Kidney epithelial cell (primary cell): ENCODE results near the gene COLEC12. TPM values are rescaled to one million over a fixed set of nuclear protein-coding genes. Genes with fewer than 3 reads are reported as not detected.

Experiments
- DNase-seq: peaks from one replicate; pipeline ENCODE4 v3.0.0-alpha.2; 2010; ENCODE audit warnings: low read depth
- H3K27me3 ChIP-seq: 2 replicates; pipeline ENCODE4 v1.6.0; 2011; ENCODE audit warnings: low read length; ENCODE audit not compliant: control insufficient read depth, insufficient read depth
- H3K36me3 ChIP-seq: 2 replicates; pipeline ENCODE4 v1.5.1; 2011; ENCODE audit warnings: low read length; ENCODE audit not compliant: control insufficient read depth, insufficient read depth
- H3K4me3 ChIP-seq: 2 replicates; pipeline ENCODE4 v1.5.1; 2011; ENCODE audit warnings: low read depth, mild to moderate bottlenecking, control low read depth, low read length
- total RNA-seq: library from RNA; depleted of rRNA; stranded (reverse); fragments of >200 nt; gene quantifications from 2 replicates; pipeline ENCODE4 v1.2.3, GENCODE V29; 2015
- TF ChIP-seq, protein P1 (sequence below): IDR thresholded peaks from 2 replicates; pipeline ENCODE4 v1.5.1; 2011; ENCODE audit warnings: mild to moderate bottlenecking, moderate library complexity, low read length, control low read depth, inconsistent platforms; ENCODE audit not compliant: insufficient read depth, poor library complexity, severe bottlenecking

Gene COLEC12
- total RNA-seq, 1 donor from 2014 or later: 1.2 TPM

DNA sequence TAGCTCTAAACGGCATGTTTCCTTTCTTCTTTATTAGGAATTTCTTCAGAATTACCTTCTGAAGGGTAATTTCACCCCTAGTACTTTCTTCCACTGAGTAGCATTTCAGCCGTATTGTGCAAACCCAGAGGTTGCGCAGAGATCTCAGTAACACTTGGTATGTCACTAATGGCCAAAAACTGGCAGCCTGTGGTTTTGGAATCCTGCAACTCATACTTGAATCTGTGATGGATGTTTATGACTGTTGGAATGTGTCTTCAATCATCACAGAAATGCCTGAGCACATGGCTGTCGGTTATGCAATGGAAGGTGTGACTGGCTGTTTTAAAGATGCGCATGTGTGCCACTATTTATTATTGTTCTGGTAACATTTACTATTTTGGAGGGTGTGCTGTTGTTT, 100.0 kb downstream of the COLEC12 start:
- H3K27me3 ChIP-seq: no peaks in the 10 kb centered on the region
- no peak for DNase-seq
- no peaks in the 10 kb centered on the region for H3K36me3 ChIP-seq
- TF ChIP-seq, protein P1, sequence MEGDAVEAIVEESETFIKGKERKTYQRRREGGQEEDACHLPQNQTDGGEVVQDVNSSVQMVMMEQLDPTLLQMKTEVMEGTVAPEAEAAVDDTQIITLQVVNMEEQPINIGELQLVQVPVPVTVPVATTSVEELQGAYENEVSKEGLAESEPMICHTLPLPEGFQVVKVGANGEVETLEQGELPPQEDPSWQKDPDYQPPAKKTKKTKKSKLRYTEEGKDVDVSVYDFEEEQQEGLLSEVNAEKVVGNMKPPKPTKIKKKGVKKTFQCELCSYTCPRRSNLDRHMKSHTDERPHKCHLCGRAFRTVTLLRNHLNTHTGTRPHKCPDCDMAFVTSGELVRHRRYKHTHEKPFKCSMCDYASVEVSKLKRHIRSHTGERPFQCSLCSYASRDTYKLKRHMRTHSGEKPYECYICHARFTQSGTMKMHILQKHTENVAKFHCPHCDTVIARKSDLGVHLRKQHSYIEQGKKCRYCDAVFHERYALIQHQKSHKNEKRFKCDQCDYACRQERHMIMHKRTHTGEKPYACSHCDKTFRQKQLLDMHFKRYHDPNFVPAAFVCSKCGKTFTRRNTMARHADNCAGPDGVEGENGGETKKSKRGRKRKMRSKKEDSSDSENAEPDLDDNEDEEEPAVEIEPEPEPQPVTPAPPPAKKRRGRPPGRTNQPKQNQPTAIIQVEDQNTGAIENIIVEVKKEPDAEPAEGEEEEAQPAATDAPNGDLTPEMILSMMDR: no peak
- no peak overlapping the region for H3K4me3 ChIP-seq

DNA sequence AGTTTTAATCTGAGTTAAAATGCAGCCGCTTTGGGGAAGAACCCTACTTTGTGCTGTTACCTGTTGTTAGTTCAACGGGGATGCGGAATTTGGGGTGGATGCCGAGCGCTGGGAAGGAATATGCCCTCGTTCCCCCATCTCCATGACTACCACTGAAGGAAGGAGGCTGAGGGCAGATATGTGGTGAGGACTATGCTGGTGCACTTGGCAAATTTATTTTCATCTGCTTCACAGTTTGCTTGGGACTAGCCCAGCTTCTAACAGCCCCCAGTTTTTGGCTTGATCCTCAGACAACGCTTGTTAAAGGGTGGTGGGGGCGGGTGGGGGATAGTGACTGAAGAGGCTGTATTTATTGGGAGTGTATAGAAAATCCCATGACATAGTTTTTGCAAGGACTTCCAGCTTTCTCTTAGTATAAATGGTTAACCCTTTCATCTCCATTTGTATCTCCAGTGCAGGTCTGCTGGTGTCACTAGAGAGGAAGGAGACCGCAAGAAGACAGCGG, 100.8 kb downstream of the COLEC12 start:
- Histone ChIP-seq H3K4me3 (no peak overlapping the region), H3K27me3 (no peaks in the 10 kb centered on the region), H3K36me3 (no peaks in the 10 kb centered on the region)
- no peak for DNase-seq
- TF ChIP-seq, protein P1: no peak

DNA sequence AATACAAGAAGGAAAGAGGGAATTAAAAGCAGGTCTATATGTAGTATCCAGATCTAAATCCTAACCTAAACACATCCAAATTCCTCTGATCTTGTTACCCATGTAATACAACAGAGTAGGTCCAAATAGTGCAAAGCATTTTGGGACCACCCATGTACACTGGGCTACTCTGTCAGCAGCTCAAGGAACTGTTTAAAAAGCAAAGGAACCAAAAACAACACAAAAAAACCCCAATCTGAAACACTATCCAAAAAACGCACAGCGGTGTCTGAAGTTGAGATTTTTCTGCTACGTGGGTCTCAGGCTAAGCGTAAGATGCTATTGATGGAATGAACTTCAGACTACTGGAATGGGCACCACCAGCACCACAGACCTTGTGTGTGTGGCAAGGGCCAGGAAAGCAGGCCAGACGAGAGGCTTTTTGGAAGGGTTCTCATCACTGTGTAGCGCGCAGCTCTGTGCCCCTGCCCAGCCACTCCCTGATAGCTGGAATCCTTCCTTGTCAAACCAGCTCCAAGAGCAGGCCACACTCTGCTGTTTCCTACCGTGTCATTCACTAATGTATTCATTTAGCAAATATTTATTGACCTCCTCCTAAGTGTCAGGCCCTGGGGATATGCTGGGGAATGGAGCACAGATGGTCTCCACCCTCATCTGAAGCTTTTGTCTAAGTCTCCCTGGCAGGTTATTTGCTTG, 101.4 kb downstream of the COLEC12 start:
- Histone ChIP-seq H3K4me3 (no peak overlapping the region), H3K36me3 (no peaks in the 10 kb centered on the region), H3K27me3 (no peaks in the 10 kb centered on the region)
- TF ChIP-seq, protein P1: no peak
- DNase-seq: no peak

DNA sequence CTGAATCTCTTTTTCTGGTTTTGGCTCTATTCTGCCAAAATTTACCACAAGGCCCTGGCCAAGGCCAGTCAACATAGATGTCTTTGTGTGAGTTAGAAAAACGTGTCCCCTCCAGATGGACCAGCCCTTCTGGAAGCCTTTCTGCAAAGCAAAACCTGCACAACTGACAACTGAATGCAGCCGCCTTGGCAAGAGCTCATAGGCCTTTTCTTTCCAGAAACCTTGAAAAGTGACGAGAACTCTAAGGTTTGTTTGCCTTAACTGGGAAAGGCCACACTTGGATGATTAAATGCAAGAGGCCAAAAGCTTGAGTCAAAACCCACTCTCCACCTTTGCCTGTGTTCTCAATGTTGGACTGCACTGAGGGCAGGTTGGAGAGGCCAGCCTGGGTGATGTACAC, 103.9 kb downstream of the COLEC12 start:
- no peak for DNase-seq
- H3K4me3 ChIP-seq: no peak overlapping the region
- TF ChIP-seq, protein P1: no peak
- H3K36me3 ChIP-seq: no peaks in the 10 kb centered on the region
- no peaks in the 10 kb centered on the region for H3K27me3 ChIP-seq

DNA sequence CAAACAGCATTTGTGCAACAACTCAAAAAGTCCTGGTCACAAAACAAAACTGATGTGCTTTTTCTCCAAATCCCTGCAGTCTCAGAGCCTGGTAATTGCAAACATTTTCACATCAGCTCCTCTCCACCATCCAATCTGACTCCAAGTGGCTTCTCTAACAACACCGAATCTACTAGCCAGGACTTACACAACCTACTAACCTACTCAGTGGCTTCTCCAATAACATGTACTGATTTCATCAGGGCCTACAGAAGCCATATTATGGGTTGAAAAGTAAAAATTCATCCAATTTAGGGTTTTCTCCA, 104.3 kb downstream of the COLEC12 start:
- no peak for DNase-seq
- Histone ChIP-seq H3K4me3 (no peak overlapping the region), H3K27me3 (no peaks in the 10 kb centered on the region), H3K36me3 (no peaks in the 10 kb centered on the region)
- TF ChIP-seq, protein P1: no peak
